Fibroblast of lung (primary cell): ENCODE measurements around the gene KMT2E. TPM values are rescaled to one million over a fixed set of nuclear protein-coding genes. Genes with fewer than 3 reads are reported as not detected.

Experiments used
- DNase-seq, 2 donors: peaks; one replicate each; pipeline versions ENCODE4 v3.0.0 to v3.0.0-alpha.2; 2010; ENCODE audit warnings: low read depth in 2 of 2
- H2AFZ ChIP-seq: 2 replicates; pipeline ENCODE4 v1.5.1; 2012; ENCODE audit warnings: low read length, control low read depth, inconsistent platforms
- H3K27ac ChIP-seq: 2 replicates; pipeline ENCODE4 v1.5.1; 2011; ENCODE audit warnings: low read length, control low read depth; ENCODE audit not compliant: insufficient read depth
- H3K27me3 ChIP-seq: 2 replicates; pipeline ENCODE4 v1.5.1; 2011; ENCODE audit warnings: mild to moderate bottlenecking, low read length; ENCODE audit not compliant: control insufficient read depth, insufficient read depth
- H3K36me3 ChIP-seq: 2 replicates; pipeline ENCODE4 v1.5.1; 2011; ENCODE audit warnings: low read length; ENCODE audit not compliant: control insufficient read depth, insufficient read depth
- H3K4me1 ChIP-seq: 2 replicates; pipeline ENCODE4 v1.5.1; 2011; ENCODE audit warnings: low read length; ENCODE audit not compliant: control insufficient read depth, insufficient read depth; ENCODE audit errors: extremely low read depth
- H3K4me2 ChIP-seq: 2 replicates; pipeline ENCODE4 v1.5.1; 2011; ENCODE audit warnings: low read length, control low read depth; ENCODE audit not compliant: insufficient read depth; ENCODE audit errors: extremely low read depth
- H3K4me3 ChIP-seq, 4 experiments: fragments of 200-600 bp in 1 of 4; sonication (generic) in 1 of 4; replicated peaks in 1 of 4; 2 replicates each; pipeline ENCODE4 v1.5.1; 2011 to 2016; ENCODE audit warnings: low read length in 4 of 4, low read depth in 3 of 4, mild to moderate bottlenecking in 3 of 4, control low read depth in 2 of 4, inconsistent platforms in 1 of 4, mixed read lengths in 1 of 4; ENCODE audit not compliant: insufficient read depth in 1 of 4; ENCODE audit errors: control extremely low read depth in 1 of 4
- H3K79me2 ChIP-seq: 2 replicates; pipeline ENCODE4 v1.5.1; 2012; ENCODE audit warnings: mild to moderate bottlenecking, low read length, inconsistent platforms; ENCODE audit not compliant: control insufficient read depth, insufficient read depth
- H3K9ac ChIP-seq: 2 replicates; pipeline ENCODE4 v1.5.1; 2011; ENCODE audit warnings: mild to moderate bottlenecking, low read length, control low read depth; ENCODE audit not compliant: insufficient read depth
- H3K9me3 ChIP-seq: 2 replicates; pipeline ENCODE4 v1.5.1; 2012; ENCODE audit warnings: low read depth, low read length; ENCODE audit not compliant: control insufficient read depth, insufficient read depth
- H4K20me1 ChIP-seq: 2 replicates; pipeline ENCODE4 v1.5.1; 2011; ENCODE audit warnings: low read length; ENCODE audit not compliant: control insufficient read depth, insufficient read depth; ENCODE audit errors: extremely low read depth
- CTCF ChIP-seq, 2 donors: IDR thresholded peaks in 1 of 2; conservative IDR thresholded peaks in 1 of 2; 1 replicate in 1 of 2; 2 replicates in 1 of 2; pipeline ENCODE4 v1.5.1; 2011 to 2012; ENCODE audit warnings: low read length in 2 of 2, control low read depth in 1 of 2, inconsistent platforms in 1 of 2, low read depth in 1 of 2, mild to moderate bottlenecking in 1 of 2
- EZH2 ChIP-seq: IDR thresholded peaks from 2 replicates; pipeline ENCODE4 v1.5.1; 2012; ENCODE audit warnings: low read length, control low read depth, mild to moderate bottlenecking; ENCODE audit errors: missing control alignments
- polyA plus RNA-seq, 2 donors: library from polyadenylated mRNA; depleted of rRNA in 1 of 2; stranded (reverse) in 1 of 2; unstranded in 1 of 2; fragments of >200 nt; gene quantifications; 2 replicates each; pipeline ENCODE4 v1.2.1, GENCODE V29; 2011 to 2012; ENCODE audit warnings: missing spikeins in 1 of 2
- total RNA-seq: library from RNA; depleted of rRNA; stranded (reverse); fragments of >200 nt; gene quantifications from 2 replicates; pipeline ENCODE4 v1.2.1, GENCODE V29; 2014

The KMT2E gene
- total and polyA plus RNA-seq, 2 donors (not counting 1 experiment from before 2014, with no cell fraction given): 7.5 to 95.0 TPM

GRCh38 chr7:105067691-105068090, 53.7 kb downstream of the KMT2E start:
- Histone ChIP-seq H3K4me1 (no peaks in the 10 kb centered on the region), H3K4me3 (no peak overlapping the region), H3K9me3 (no peaks in the 10 kb centered on the region), H3K9ac (no peak overlapping the region), H3K79me2 (peaks cover 36% of the 10 kb centered on the region), H2AFZ (no peak overlapping the region), H3K36me3 (peaks cover 9% of the 10 kb centered on the region), H3K27ac (no peak overlapping the region), H3K4me2 (no peak overlapping the region), H3K27me3 (no peaks in the 10 kb centered on the region), H4K20me1 (no peaks in the 10 kb centered on the region)
- DNase-seq: no peak
- TF ChIP-seq CTCF (conservative IDR thresholded peaks at IDR 0.05 in 1 of 2, IDR thresholded peaks at IDR 0.05 in 1 of 2; ENCODE audit: low read depth in 1 of 2, low read length in 2 of 2) (no peak), EZH2 (no peak)

- H3K9me3 ChIP-seq: no peaks in the 10 kb centered on the region
- no peak overlapping the region for H3K4me2 ChIP-seq
- no peaks in the 10 kb centered on the region for H4K20me1 ChIP-seq
- no peak overlapping the region for H3K4me3 ChIP-seq
- H3K79me2 ChIP-seq: peaks cover 26% of the 10 kb centered on the region
- peaks cover 9% of the 10 kb centered on the region for H3K36me3 ChIP-seq
- H3K27me3 ChIP-seq: no peaks in the 10 kb centered on the region
- DNase-seq: no peak
- H3K4me1 ChIP-seq: no peaks in the 10 kb centered on the region
- H3K27ac ChIP-seq: no peak overlapping the region
- no peak overlapping the region for H3K9ac ChIP-seq
- no peak for TF ChIP-seq EZH2
- no peak for TF ChIP-seq CTCF (conservative IDR thresholded peaks at IDR 0.05 in 1 of 2, IDR thresholded peaks at IDR 0.05 in 1 of 2; ENCODE audit: low read depth in 1 of 2, low read length in 2 of 2)
- H2AFZ ChIP-seq: no peak overlapping the region
Observed at GRCh38 chr7:105068886-105069285, 54.9 kb downstream of the KMT2E start.

GRCh38 chr7:105073143-105073542, 59.1 kb downstream of the KMT2E start:
- DNase-seq: no peak
- no peaks in the 10 kb centered on the region for H4K20me1 ChIP-seq
- no peak overlapping the region for H3K9ac ChIP-seq
- peaks cover 18% of the 10 kb centered on the region for H3K79me2 ChIP-seq
- no peaks in the 10 kb centered on the region for H3K9me3 ChIP-seq
- no peak overlapping the region for H3K27ac ChIP-seq
- TF ChIP-seq EZH2 (no peak), CTCF (conservative IDR thresholded peaks at IDR 0.05 in 1 of 2, IDR thresholded peaks at IDR 0.05 in 1 of 2; ENCODE audit: low read depth in 1 of 2, low read length in 2 of 2) (no peak)
- no peaks in the 10 kb centered on the region for H3K4me1 ChIP-seq
- H3K4me2 ChIP-seq: no peak overlapping the region
- no peak overlapping the region for H2AFZ ChIP-seq
- no peak overlapping the region for H3K4me3 ChIP-seq
- H3K36me3 ChIP-seq: peaks cover 11% of the 10 kb centered on the region
- H3K27me3 ChIP-seq: no peaks in the 10 kb centered on the region
